NCI-H1417 treated with DMSO at 0.1 percent for 48 hours (cell line): ENCODE results near the gene PRKACA.
"Not testable (repeated sequence)": the region's sequence is repeated elsewhere in the genome, so short reads cannot be mapped to it uniquely, and the experiment has no call there.

ENCODE experiments used
- DNase-seq: peaks from one replicate; lab custom pipeline; 2025; lab: John Stamatoyannopoulos, UW

Gene PRKACA

DNA sequence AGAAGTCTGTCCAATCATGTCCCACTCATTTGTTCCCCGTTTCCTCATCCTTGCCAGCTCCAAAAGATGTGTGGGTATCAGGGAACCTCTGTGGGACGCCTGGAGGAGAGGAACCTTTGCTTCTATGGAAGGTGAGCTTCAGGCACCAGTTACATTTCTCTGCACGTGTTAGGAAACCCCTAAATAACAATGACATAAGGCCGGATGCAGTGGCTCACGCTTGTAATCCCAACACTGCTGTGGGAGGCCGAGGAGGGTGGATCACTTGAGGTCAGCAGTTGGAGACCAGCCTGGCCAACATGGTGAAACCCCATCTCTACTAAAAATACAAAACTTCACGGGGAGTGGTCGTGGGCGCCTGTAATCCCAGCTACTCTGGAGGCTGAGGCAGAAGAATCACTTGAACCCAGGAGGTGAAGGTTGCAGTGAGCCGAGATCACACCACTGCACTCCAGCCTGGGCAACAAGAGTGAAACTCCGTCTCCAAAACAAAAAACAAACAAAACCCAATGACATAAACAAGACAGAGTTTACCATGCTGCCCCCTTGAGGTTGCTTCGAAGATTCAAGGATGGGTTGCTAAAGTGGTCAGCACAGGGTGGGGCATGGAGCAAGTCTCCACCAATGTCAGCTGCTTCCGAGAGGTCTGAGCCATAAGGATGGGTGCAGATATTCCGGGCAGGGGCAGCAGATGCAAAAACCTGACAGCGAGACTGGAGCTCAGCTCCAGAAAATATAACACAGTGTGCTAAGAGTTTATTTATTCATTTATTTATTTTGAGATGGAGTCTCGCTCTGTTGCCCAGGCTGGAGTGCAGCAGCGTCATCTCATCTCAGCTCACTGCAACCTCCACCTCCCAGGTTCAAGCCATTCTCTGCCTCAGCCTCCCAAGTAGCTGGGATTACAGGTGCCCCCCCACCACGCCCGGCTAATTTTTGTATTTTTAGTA lies 74.6 kb downstream of the PRKACA start:
- DNase-seq = not testable (repeated sequence)
